Measurements from ENCODE around the gene RPP14. TPM values are rescaled to one million over a fixed set of nuclear protein-coding genes. Genes with fewer than 3 reads are reported as not detected.

RPP14 gene
- total and polyA plus RNA-seq, 2 experiments from 2014 or later = 11.7 to 18.6 TPM

DNA sequence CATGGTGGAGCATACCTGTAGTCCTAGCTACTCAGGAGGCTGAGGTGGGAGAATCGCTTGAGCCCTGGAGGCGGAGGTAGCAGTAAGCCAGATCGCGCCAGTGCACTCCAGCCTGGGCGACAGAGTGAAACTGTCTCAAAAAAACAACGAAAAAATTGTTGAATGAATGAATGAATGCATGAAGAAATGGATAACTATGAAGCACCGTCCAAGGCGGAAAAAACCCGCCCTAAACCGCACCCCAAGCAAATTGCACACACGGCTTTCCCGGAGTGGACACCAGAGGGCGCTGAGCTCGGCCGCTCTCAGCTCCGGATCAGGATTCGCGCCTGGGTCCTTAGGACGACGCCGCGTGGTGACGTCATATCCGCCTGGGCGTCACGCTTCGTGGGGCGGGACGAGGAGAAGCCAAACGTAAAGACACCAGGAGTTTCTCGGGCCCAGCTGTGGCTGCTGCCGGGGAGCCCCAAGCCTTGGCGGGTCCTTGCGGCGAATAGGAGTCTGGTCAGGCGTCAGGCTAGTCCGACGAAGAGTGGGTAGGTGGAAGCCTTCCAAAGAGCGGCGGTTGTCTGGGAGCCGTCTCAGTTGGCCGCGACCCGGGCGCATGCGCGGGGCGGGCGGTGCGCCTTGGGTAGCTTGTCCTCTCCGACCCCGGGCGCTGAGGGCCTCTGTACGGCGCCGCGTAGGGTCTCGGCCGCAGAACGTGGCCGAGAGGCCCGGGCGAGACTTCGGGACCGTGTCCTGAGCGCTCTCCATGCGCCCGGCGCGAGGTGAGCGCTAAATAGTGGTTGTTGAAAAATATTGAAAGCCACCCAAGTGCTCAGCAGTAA is at the start of gene RPP14, which contains the start of gene HTD2 (continued):
- no peak for TF ChIP-seq EZH2phosphoT487 (IDR thresholded peaks at IDR 0.05; ENCODE audit: unreplicated experiment)

DNA sequence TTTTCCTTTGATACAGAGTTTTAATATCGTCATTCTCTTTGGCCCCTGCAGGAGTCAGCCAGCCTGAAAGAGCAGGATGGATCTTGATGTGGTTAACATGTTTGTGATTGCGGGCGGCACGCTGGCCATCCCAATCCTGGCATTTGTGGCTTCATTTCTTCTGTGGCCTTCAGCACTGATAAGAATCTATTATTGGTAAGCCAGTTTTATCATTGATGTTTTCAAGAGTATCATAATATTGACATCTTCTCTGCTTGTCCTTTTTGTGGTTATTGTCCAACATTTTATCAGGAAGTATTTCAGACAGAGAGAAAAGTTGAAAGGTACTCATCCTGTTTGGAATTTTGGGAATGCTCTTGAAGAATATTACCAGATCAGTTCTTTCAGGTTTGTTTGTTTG is 49.5 kb upstream of the RPP14 start:
- Mint-ChIP-seq H3K4me1 (no peaks in the 10 kb centered on the region), H3K36me3 (ENCODE audit: low read depth) (no peaks in the 10 kb centered on the region), H3K27me3 (ENCODE audit: insufficient read depth, low read depth, poor library complexity) (peaks cover 2% of the 10 kb centered on the region), H3K9me3 (no peaks in the 10 kb centered on the region), H3K4me3 (no peak overlapping the region), H3K27ac (no peak overlapping the region)
- DNase-seq (ENCODE audit: low spot score) (no peak), ATAC-seq (no peak)
- Histone ChIP-seq H3K79me2 (replicated peaks; ENCODE audit: insufficient read depth) (no peaks in the 10 kb centered on the region), H3K27me3 (ENCODE audit: insufficient read depth) (no peaks in the 10 kb centered on the region), H3K36me3 (ENCODE audit: insufficient read depth) (no peaks in the 10 kb centered on the region), H2AFZ (no peak overlapping the region), H3K4me3 (no peak overlapping the region), H3F3A (replicated peaks; ENCODE audit: low read depth) (no peaks in the 10 kb centered on the region), H4K20me1 (replicated peaks; ENCODE audit: insufficient read depth) (no peaks in the 10 kb centered on the region), H3K4me2 (no peak overlapping the region), H3K9me2 (ENCODE audit: insufficient read depth) (no peaks in the 10 kb centered on the region), H3K27ac (ENCODE audit: low read depth) (no peak overlapping the region), H3K4me1 (ENCODE audit: insufficient read depth) (no peaks in the 10 kb centered on the region)
- TF ChIP-seq CREB1 (CRISPR knock-in tag; IDR thresholded peaks at IDR 0.05; ENCODE audit: low read depth) (no peak), POLR2AphosphoS5 (IDR thresholded peaks at IDR 0.05; ENCODE audit: low read depth) (no peak), ZNF114 (CRISPR knock-in tag; IDR thresholded peaks at IDR 0.05) (no peak), JUNB (IDR thresholded peaks at IDR 0.05; ENCODE audit: unreplicated experiment) (no peak), ZNF331 (CRISPR knock-in tag; IDR thresholded peaks at IDR 0.05; ENCODE audit: low read depth) (no peak), NANOG (IDR thresholded peaks at IDR 0.05; ENCODE audit: borderline replicate concordance) (no peak), EZH2 (IDR thresholded peaks at IDR 0.05; ENCODE audit: low read depth, unreplicated experiment) (no peak), EZH2phosphoT487 (IDR thresholded peaks at IDR 0.05; ENCODE audit: unreplicated experiment) (no peak)
- TF ChIP-seq, protein P1, sequence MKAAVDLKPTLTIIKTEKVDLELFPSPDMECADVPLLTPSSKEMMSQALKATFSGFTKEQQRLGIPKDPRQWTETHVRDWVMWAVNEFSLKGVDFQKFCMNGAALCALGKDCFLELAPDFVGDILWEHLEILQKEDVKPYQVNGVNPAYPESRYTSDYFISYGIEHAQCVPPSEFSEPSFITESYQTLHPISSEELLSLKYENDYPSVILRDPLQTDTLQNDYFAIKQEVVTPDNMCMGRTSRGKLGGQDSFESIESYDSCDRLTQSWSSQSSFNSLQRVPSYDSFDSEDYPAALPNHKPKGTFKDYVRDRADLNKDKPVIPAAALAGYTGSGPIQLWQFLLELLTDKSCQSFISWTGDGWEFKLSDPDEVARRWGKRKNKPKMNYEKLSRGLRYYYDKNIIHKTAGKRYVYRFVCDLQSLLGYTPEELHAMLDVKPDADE (IDR thresholded peaks at IDR 0.05) = no peak
- TF ChIP-seq, protein P2, sequence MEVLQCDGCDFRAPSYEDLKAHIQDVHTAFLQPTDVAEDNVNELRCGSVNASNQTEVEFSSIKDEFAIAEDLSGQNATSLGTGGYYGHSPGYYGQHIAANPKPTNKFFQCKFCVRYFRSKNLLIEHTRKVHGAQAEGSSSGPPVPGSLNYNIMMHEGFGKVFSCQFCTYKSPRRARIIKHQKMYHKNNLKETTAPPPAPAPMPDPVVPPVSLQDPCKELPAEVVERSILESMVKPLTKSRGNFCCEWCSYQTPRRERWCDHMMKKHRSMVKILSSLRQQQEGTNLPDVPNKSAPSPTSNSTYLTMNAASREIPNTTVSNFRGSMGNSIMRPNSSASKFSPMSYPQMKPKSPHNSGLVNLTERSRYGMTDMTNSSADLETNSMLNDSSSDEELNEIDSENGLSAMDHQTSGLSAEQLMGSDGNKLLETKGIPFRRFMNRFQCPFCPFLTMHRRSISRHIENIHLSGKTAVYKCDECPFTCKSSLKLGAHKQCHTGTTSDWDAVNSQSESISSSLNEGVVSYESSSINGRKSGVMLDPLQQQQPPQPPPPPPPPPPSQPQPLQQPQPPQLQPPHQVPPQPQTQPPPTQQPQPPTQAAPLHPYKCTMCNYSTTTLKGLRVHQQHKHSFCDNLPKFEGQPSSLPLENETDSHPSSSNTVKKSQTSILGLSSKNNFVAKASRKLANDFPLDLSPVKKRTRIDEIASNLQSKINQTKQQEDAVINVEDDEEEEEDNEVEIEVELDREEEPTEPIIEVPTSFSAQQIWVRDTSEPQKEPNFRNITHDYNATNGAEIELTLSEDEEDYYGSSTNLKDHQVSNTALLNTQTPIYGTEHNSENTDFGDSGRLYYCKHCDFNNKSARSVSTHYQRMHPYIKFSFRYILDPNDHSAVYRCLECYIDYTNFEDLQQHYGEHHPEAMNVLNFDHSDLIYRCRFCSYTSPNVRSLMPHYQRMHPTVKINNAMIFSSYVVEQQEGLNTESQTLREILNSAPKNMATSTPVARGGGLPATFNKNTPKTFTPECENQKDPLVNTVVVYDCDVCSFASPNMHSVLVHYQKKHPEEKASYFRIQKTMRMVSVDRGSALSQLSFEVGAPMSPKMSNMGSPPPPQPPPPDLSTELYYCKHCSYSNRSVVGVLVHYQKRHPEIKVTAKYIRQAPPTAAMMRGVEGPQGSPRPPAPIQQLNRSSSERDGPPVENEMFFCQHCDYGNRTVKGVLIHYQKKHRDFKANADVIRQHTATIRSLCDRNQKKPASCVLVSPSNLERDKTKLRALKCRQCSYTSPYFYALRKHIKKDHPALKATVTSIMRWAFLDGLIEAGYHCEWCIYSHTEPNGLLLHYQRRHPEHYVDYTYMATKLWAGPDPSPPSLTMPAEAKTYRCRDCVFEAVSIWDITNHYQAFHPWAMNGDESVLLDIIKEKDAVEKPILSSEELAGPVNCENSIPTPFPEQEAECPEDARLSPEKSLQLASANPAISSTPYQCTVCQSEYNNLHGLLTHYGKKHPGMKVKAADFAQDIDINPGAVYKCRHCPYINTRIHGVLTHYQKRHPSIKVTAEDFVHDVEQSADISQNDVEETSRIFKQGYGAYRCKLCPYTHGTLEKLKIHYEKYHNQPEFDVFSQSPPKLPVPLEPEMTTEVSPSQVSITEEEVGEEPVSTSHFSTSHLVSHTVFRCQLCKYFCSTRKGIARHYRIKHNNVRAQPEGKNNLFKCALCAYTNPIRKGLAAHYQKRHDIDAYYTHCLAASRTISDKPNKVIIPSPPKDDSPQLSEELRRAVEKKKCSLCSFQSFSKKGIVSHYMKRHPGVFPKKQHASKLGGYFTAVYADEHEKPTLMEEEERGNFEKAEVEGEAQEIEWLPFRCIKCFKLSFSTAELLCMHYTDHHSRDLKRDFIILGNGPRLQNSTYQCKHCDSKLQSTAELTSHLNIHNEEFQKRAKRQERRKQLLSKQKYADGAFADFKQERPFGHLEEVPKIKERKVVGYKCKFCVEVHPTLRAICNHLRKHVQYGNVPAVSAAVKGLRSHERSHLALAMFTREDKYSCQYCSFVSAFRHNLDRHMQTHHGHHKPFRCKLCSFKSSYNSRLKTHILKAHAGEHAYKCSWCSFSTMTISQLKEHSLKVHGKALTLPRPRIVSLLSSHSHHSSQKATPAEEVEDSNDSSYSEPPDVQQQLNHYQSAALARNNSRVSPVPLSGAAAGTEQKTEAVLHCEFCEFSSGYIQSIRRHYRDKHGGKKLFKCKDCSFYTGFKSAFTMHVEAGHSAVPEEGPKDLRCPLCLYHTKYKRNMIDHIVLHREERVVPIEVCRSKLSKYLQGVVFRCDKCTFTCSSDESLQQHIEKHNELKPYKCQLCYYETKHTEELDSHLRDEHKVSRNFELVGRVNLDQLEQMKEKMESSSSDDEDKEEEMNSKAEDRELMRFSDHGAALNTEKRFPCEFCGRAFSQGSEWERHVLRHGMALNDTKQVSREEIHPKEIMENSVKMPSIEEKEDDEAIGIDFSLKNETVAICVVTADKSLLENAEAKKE (CRISPR knock-in tag; IDR thresholded peaks at IDR 0.05) = no peak
- TF ChIP-seq, protein P3, sequence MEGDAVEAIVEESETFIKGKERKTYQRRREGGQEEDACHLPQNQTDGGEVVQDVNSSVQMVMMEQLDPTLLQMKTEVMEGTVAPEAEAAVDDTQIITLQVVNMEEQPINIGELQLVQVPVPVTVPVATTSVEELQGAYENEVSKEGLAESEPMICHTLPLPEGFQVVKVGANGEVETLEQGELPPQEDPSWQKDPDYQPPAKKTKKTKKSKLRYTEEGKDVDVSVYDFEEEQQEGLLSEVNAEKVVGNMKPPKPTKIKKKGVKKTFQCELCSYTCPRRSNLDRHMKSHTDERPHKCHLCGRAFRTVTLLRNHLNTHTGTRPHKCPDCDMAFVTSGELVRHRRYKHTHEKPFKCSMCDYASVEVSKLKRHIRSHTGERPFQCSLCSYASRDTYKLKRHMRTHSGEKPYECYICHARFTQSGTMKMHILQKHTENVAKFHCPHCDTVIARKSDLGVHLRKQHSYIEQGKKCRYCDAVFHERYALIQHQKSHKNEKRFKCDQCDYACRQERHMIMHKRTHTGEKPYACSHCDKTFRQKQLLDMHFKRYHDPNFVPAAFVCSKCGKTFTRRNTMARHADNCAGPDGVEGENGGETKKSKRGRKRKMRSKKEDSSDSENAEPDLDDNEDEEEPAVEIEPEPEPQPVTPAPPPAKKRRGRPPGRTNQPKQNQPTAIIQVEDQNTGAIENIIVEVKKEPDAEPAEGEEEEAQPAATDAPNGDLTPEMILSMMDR (conservative IDR thresholded peaks at IDR 0.05; ENCODE audit: low read depth in 2 of 2) = no peak
- TF ChIP-seq, protein P4, sequence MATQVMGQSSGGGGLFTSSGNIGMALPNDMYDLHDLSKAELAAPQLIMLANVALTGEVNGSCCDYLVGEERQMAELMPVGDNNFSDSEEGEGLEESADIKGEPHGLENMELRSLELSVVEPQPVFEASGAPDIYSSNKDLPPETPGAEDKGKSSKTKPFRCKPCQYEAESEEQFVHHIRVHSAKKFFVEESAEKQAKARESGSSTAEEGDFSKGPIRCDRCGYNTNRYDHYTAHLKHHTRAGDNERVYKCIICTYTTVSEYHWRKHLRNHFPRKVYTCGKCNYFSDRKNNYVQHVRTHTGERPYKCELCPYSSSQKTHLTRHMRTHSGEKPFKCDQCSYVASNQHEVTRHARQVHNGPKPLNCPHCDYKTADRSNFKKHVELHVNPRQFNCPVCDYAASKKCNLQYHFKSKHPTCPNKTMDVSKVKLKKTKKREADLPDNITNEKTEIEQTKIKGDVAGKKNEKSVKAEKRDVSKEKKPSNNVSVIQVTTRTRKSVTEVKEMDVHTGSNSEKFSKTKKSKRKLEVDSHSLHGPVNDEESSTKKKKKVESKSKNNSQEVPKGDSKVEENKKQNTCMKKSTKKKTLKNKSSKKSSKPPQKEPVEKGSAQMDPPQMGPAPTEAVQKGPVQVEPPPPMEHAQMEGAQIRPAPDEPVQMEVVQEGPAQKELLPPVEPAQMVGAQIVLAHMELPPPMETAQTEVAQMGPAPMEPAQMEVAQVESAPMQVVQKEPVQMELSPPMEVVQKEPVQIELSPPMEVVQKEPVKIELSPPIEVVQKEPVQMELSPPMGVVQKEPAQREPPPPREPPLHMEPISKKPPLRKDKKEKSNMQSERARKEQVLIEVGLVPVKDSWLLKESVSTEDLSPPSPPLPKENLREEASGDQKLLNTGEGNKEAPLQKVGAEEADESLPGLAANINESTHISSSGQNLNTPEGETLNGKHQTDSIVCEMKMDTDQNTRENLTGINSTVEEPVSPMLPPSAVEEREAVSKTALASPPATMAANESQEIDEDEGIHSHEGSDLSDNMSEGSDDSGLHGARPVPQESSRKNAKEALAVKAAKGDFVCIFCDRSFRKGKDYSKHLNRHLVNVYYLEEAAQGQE (IDR thresholded peaks at IDR 0.05; ENCODE audit: unreplicated experiment) = no peak

All from GM23338 (cell line).